Kidney epithelial cell (primary cell): ENCODE measurements around the gene IKBKE. TPM values are rescaled to one million over a fixed set of nuclear protein-coding genes. Genes with fewer than 3 reads are reported as not detected.

ENCODE experiments used
- DNase-seq: peaks from one replicate; pipeline ENCODE4 v3.0.0-alpha.2; 2010; ENCODE audit warnings: low read depth
- H3K27me3 ChIP-seq: 2 replicates; pipeline ENCODE4 v1.6.0; 2011; ENCODE audit warnings: low read length; ENCODE audit not compliant: control insufficient read depth, insufficient read depth
- H3K36me3 ChIP-seq: 2 replicates; pipeline ENCODE4 v1.5.1; 2011; ENCODE audit warnings: low read length; ENCODE audit not compliant: control insufficient read depth, insufficient read depth
- H3K4me3 ChIP-seq: 2 replicates; pipeline ENCODE4 v1.5.1; 2011; ENCODE audit warnings: low read depth, mild to moderate bottlenecking, control low read depth, low read length
- total RNA-seq: library from RNA; depleted of rRNA; stranded (reverse); fragments of >200 nt; gene quantifications from 2 replicates; pipeline ENCODE4 v1.2.3, GENCODE V29; 2015
- TF ChIP-seq, protein P1 (sequence below): IDR thresholded peaks from 2 replicates; pipeline ENCODE4 v1.5.1; 2011; ENCODE audit warnings: mild to moderate bottlenecking, moderate library complexity, low read length, control low read depth, inconsistent platforms; ENCODE audit not compliant: insufficient read depth, poor library complexity, severe bottlenecking

The IKBKE gene
- total RNA-seq, 1 donor from 2014 or later: 33.2 TPM

- Histone ChIP-seq H3K4me3 (no peak overlapping the region), H3K36me3 (peaks cover 1% of the 10 kb centered on the region), H3K27me3 (no peaks in the 10 kb centered on the region)
- DNase-seq: no peak
- TF ChIP-seq, protein P1, sequence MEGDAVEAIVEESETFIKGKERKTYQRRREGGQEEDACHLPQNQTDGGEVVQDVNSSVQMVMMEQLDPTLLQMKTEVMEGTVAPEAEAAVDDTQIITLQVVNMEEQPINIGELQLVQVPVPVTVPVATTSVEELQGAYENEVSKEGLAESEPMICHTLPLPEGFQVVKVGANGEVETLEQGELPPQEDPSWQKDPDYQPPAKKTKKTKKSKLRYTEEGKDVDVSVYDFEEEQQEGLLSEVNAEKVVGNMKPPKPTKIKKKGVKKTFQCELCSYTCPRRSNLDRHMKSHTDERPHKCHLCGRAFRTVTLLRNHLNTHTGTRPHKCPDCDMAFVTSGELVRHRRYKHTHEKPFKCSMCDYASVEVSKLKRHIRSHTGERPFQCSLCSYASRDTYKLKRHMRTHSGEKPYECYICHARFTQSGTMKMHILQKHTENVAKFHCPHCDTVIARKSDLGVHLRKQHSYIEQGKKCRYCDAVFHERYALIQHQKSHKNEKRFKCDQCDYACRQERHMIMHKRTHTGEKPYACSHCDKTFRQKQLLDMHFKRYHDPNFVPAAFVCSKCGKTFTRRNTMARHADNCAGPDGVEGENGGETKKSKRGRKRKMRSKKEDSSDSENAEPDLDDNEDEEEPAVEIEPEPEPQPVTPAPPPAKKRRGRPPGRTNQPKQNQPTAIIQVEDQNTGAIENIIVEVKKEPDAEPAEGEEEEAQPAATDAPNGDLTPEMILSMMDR: no peak
These were observed 29.8 kb downstream of the IKBKE start for GRCh38 chr1:206500046-206500445.

DNA sequence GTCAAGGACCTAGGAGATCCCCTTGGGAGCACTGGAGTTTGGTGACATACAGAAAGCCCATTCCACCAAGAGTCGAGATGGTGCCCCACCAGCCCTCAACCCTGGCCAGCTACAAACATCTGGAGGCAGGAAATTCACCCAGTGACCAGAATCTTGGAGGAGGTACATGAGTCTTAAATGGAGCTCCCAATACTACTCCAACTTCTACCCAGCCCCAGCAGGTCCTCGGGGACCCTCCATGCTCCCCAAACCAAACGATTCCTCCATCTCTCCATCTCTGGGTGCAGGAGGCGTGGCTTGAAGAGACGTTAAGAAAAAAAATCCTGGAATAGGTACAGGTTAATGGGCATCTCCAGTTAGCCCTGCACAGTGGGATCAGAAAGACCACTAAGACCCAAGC lies 31.6 kb downstream of the IKBKE start:
- no peak overlapping the region for H3K4me3 ChIP-seq
- no peak for DNase-seq
- TF ChIP-seq, protein P1: no peak

GRCh38 chr1:206502403-206502802 lies 32.1 kb downstream of the IKBKE start:
- TF ChIP-seq, protein P1: no peak
- H3K27me3 ChIP-seq: peaks cover 5% of the 10 kb centered on the region
- DNase-seq: no peak
- no peak overlapping the region for H3K4me3 ChIP-seq
- H3K36me3 ChIP-seq: no peaks in the 10 kb centered on the region

More for the DNA sequence above, 31.6 kb downstream of the IKBKE start:
- H3K36me3 ChIP-seq: no peaks in the 10 kb centered on the region
- H3K27me3 ChIP-seq: peaks cover 2% of the 10 kb centered on the region

DNA sequence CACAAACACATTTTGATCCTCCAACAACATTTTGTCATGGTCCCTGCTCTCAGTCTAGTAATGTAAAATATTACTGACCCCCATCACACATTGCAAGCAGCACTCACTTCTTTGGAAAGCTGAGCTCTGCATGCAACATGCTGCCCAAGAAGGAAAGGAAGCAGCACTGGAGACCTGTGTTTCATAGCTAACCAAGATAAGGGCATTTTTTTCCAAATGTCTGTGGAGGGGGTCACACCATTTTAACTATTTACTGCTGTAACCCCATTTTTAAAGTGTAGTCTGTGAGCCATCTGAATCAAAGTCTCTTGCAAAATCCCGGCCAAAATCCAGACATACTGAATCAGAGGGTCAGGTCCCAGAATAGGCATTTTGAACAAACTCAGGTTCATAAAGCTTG lies 32.5 kb downstream of the IKBKE start:
- DNase-seq: no peak
- Histone ChIP-seq H3K36me3 (no peaks in the 10 kb centered on the region), H3K27me3 (peaks cover 7% of the 10 kb centered on the region), H3K4me3 (no peak overlapping the region)
- TF ChIP-seq, protein P1: no peak

DNA sequence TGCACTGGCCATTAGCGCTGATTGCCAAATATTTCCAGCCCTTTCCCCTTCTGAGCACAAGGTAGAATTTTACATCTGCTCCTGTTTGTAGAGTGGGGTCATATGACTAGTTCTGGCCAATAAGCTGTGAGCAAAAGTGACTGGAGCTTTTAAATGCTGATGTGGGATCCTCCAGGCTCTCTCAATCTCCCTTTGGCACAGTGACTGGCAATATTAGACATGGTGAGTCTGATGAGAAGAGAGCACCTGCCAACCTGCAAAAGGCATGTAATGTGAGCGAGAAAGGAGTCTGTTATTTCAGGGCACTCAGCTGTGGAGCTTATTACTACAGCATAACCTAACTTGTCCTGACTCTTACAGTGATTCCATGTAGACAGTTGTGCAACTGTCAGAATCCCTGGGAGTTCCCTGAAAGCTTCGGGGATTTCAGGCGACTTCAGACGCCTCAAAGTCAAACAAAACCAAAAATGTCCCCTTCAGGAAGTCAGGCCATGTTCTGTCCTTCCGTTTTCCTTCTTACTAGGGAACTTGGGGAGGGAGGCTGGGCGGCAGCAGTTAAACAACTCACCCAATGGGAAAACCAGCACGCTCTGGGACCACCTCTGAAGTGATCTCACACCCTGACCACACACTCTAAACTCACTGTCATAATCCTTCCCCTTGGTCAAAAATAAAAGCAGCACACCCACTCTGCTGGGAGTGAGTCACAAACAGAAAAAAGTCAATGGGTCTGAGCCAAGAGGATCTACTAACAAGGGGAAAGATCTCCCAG lies 33.5 kb downstream of the IKBKE start:
- TF ChIP-seq, protein P1: no peak
- Histone ChIP-seq H3K4me3 (no peak overlapping the region), H3K27me3 (peaks cover 16% of the 10 kb centered on the region), H3K36me3 (no peaks in the 10 kb centered on the region)
- DNase-seq: peak; percentile 91

DNA sequence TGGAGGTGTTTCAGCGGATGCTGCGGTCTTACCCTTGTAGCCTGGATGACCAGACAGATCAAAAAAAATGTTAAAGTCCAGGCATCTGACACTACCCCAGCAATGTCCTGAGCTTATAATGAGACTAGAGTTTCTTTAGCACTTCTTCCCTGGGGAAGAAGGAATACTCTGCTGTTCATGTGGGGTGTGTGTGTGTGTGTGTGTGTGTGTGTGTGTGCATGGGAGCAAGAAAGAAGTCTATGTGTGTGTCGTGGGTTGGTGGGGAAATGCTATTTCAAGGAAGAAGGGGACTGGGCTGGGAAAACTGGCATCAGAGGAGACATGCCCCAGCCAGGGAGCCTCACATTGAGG lies 34.1 kb downstream of the IKBKE start:
- Histone ChIP-seq H3K27me3 (peaks cover 20% of the 10 kb centered on the region), H3K36me3 (no peaks in the 10 kb centered on the region), H3K4me3 (no peak overlapping the region)
- TF ChIP-seq, protein P1: no peak
- no peak for DNase-seq
